Measurements from ENCODE around the gene SOBP.

Gene SOBP

DNA sequence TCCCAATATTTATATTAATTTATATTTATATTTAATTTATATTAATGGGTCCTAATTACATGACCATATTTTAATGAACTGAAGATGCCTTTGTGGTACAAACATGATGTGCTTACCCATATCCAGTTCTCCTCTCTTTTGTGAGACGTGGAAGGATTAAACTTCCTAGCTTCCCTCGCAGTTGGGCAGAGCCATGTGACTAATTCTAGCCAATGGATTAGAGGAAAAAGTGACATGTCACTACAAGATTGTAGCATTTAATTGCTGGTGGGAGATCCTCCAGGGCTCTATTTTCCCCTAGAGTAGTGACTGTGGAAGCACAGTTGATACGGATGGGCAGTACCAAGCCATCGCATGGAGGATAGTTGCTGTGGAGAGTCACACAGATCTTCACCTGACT lies 4.8 kb upstream of the SOBP start:
- Mint-ChIP-seq H3K27me3 (ENCODE audit: low read depth) (peaks cover 33% of the 10 kb centered on the region), H3K27ac (no peak overlapping the region), H3K36me3 (ENCODE audit: low read depth) (no peaks in the 10 kb centered on the region), H3K4me1 (peaks cover 20% of the 10 kb centered on the region), H3K9me3 (no peaks in the 10 kb centered on the region), H3K4me3 (no peak overlapping the region)
- TF ChIP-seq, protein P1, sequence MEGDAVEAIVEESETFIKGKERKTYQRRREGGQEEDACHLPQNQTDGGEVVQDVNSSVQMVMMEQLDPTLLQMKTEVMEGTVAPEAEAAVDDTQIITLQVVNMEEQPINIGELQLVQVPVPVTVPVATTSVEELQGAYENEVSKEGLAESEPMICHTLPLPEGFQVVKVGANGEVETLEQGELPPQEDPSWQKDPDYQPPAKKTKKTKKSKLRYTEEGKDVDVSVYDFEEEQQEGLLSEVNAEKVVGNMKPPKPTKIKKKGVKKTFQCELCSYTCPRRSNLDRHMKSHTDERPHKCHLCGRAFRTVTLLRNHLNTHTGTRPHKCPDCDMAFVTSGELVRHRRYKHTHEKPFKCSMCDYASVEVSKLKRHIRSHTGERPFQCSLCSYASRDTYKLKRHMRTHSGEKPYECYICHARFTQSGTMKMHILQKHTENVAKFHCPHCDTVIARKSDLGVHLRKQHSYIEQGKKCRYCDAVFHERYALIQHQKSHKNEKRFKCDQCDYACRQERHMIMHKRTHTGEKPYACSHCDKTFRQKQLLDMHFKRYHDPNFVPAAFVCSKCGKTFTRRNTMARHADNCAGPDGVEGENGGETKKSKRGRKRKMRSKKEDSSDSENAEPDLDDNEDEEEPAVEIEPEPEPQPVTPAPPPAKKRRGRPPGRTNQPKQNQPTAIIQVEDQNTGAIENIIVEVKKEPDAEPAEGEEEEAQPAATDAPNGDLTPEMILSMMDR (IDR thresholded peaks at IDR 0.05; ENCODE audit: unreplicated experiment in 3 of 3), result no peak

DNA sequence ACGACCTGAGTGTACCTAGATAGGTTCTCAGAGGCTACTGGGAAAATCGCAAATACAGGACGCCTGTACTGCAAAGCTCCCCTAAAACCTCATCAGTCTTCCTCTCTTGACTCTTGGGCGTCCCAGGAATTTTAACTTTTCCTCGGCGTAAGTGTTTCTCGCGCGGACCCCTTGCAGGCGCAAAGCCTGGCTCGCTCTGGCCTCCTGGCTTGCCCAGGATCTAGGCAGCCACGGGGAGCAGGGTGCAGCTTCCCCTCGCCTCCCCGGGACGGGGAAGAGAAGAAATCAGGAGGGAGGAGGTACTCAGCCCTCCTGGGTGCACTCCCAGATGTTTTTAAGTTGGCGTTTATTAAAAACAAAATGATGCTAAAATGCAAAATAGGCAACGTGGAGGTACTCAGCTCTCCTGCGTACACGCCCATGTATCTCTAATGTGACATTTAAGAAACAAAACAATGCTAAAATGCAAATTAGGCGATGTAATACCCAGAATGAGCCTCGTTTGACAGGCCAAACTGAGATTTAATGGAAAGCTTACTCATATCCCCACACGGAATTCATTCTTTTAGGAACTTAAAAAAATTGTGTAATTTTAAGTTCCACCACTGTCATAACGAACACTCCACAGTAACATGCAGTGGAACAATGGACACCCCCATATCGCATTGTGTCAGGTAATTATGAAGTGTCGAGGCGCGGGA lies 1.6 kb upstream of the SOBP start:
- peaks cover 20% of the 10 kb centered on the region for H3K4me1 Mint-ChIP-seq
- no peaks in the 10 kb centered on the region for H3K9me3 Mint-ChIP-seq
- H3K27me3 Mint-ChIP-seq (ENCODE audit: low read depth), result peaks cover 28% of the 10 kb centered on the region
- H3K36me3 Mint-ChIP-seq (ENCODE audit: low read depth), result no peaks in the 10 kb centered on the region
- H3K27ac Mint-ChIP-seq, result peak overlapping the region; percentile 68 to 86 (median 75)
- H3K4me3 Mint-ChIP-seq, result peak overlapping the region; percentile 95 to 97 (median 97)
- TF ChIP-seq, protein P1 (IDR thresholded peaks at IDR 0.05; ENCODE audit: unreplicated experiment in 3 of 3), result no peak

DNA sequence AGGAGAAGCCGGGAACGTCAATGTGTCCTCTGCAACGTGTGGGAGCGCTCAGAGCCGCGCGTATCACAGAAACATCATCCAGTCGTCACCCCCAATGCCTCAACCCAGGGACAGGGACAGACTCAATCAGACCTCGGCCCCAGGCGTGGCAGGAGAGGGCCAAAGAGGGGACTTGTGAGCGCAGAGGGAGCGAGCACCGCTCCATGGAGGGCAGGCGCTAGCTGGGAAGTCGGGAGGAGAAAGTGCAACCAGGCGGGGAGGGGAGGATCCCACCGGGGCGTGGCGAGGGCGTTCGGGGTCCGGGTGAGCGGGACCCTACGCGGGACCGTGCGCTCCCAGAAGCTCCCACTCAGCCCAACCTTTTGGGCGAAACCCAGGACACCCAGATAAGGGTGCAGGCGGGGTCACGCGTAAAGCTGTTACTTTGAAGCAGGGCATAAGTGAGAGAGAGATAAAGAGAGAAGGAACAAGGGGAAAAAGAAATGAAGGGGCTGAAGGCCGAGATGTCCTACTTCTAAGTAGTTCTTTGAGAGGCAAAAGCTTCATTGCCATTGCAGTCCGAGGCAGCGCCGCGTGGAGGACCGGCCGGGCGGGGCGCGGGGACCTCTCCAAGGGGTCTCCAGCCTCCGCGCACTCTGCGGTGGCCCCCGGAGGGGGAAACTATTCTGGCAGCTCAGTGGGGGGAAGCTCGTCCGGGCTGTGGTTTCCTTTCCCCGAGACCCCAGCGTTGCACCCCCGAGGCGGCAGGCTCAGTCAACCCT lies 862 bp upstream of the SOBP start:
- Mint-ChIP-seq H3K4me1 (peaks cover 20% of the 10 kb centered on the region), H3K36me3 (ENCODE audit: low read depth) (no peaks in the 10 kb centered on the region), H3K4me3 (peak overlapping the region; percentile 95 to 97 (median 97)), H3K27me3 (ENCODE audit: low read depth) (peaks cover 28% of the 10 kb centered on the region), H3K9me3 (no peaks in the 10 kb centered on the region), H3K27ac (peak overlapping the region; percentile 68 to 86 (median 75))
- TF ChIP-seq, protein P1 (IDR thresholded peaks at IDR 0.05; ENCODE audit: unreplicated experiment in 3 of 3), result no peak

DNA sequence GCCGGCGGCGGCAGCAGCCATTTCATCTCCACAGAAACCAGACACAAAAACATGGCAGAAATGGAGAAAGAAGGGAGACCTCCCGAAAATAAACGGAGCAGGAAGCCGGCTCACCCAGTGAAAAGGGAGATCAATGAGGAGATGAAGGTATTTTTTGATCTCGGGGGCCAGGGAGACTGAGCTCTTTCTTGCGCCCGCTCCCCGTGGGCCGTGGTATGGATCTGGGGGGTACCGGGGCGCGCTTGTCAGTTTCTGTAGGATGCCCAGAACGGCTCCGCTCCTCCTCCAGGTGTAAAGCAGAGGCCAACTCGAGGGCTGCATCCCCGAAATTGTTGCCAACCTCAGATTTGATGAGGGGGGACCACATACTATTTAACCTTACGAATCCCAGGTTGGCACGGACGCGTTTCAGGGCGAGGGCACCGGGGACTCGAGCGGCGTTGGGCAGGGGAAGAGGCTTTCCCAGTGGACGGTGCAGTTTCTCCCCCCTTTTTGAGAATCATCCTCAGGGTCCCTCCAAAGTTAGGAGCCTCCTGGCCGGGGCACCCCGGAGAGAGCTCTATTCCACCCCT lies 735 bp downstream of the SOBP start:
- no peaks in the 10 kb centered on the region for H3K36me3 Mint-ChIP-seq (ENCODE audit: low read depth)
- no peak overlapping the region for H3K4me3 Mint-ChIP-seq
- H3K4me1 Mint-ChIP-seq, result peaks cover 20% of the 10 kb centered on the region
- H3K27ac Mint-ChIP-seq, result peak overlapping the region in 2 of 3 experiments; percentile 77
- no peaks in the 10 kb centered on the region for H3K9me3 Mint-ChIP-seq
- peaks cover 28% of the 10 kb centered on the region for H3K27me3 Mint-ChIP-seq (ENCODE audit: low read depth)
- TF ChIP-seq, protein P1 (IDR thresholded peaks at IDR 0.05; ENCODE audit: unreplicated experiment in 3 of 3), result no peak

DNA sequence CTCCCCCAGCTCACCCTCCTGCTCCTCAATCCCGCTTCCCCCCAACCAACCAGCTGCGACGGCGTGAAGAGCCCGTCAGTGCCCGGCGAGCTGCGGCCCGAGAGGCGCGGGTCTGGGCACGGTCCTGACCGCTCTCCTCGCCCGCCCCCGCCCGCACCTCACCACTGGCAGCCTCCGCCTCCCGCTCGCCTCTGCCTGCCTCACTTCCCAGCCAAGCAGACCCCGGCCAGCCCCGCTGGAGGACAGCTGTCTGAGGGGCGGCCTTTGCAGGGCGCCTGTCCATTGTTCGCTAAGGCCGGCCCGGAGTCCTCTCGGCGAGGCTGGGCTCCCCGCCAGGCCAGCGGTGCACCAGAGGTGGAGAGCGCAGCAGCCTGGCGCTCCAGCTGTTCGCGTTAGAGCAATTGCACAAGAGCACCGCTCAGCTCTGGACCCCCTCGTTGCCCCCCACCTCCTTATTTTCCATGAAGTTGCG lies 1.3 kb downstream of the SOBP start:
- no peaks in the 10 kb centered on the region for H3K9me3 Mint-ChIP-seq

More for the DNA sequence above, 1.3 kb downstream of the SOBP start:
- Mint-ChIP-seq H3K4me1 (peaks cover 20% of the 10 kb centered on the region), H3K4me3 (no peak overlapping the region), H3K36me3 (ENCODE audit: low read depth) (no peaks in the 10 kb centered on the region), H3K27ac (peak overlapping the region in 1 of 3 experiments; percentile 77), H3K27me3 (ENCODE audit: low read depth) (peaks cover 28% of the 10 kb centered on the region)
- TF ChIP-seq, protein P1 (IDR thresholded peaks at IDR 0.05; ENCODE audit: unreplicated experiment in 3 of 3), result no peak

Measured in nephron (organoid).